Umbilical cord (tissue), 2 donors: Measurements from ENCODE around the gene CT45A8. TPM values are rescaled to one million over a fixed set of nuclear protein-coding genes. Genes with fewer than 3 reads are reported as not detected.
"Not testable (repeated sequence)": the region's sequence is repeated elsewhere in the genome, so short reads cannot be mapped to it uniquely, and the experiment has no call there.

Experiments
- DNase-seq: peaks from one replicate; pipeline ENCODE4 v3.0.0-alpha.2; 2015; ENCODE audit warnings: low spot score
- total RNA-seq: library from RNA; depleted of rRNA; stranded (reverse); fragments of >200 nt; gene quantifications from one replicate; pipeline ENCODE4 v1.2.3, GENCODE V29; 2014; ENCODE audit warnings: low replicate concordance; ENCODE audit not compliant: insufficient read depth

The CT45A8 gene, protein sequence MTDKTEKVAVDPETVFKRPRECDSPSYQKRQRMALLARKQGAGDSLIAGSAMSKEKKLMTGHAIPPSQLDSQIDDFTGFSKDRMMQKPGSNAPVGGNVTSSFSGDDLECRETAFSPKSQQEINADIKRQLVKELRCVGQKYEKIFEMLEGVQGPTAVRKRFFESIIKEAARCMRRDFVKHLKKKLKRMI
- not detected for total RNA-seq

GRCh38 chrX:135854438-135854837 lies at the start of gene CT45A8:
TSS of gene CT45A8 (minus strand) at chrX:135854538. CDS start at chrX:135850783, 3,755 bp downstream.
- DNase-seq: not testable (repeated sequence)

- DNase-seq: no peak
These were observed 39.0 kb upstream of the CT45A8 start, which contains the start of the genes CT45A10 and SAGE1 for GRCh38 chrX:135893294-135893817. TSS of gene CT45A10 (minus strand) at chrX:135893444. CDS start at chrX:135885344, 8,100 bp downstream. TSS of gene SAGE1 (plus strand) at chrX:135893716. CDS start at chrX:135896243, 2,527 bp downstream.

DNA sequence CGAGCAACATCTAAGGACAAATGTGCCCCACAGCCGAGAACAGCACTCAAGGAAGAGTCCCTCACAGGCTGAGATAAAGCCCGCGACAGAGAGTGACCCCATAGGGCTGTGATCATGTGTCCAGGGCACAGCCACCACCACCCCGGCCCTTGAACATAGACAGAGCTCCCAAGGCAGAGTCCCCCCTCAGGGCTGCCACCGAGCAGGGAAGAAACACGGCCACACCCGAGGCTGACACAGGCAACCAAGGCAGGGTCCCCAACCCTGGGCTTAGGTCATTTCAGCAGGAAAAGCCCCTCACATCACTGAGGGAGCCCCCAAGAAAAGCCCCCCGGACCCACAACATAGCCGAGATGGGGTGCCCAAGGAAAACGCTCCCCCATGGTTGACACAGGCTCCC lies 38.4 kb upstream of the CT45A8 start:
- no peak for DNase-seq

- no peak for DNase-seq
These were observed 35.8 kb upstream of the CT45A8 start for GRCh38 chrX:135890087-135890585.

GRCh38 chrX:135888976-135889375 lies 34.6 kb upstream of the CT45A8 start:
- not testable (repeated sequence) for DNase-seq

- not testable (repeated sequence) for DNase-seq
These were observed 33.9 kb upstream of the CT45A8 start for GRCh38 chrX:135888230-135888629.

GRCh38 chrX:135882741-135883140 lies 28.4 kb upstream of the CT45A8 start:
- not testable (repeated sequence) for DNase-seq

DNA sequence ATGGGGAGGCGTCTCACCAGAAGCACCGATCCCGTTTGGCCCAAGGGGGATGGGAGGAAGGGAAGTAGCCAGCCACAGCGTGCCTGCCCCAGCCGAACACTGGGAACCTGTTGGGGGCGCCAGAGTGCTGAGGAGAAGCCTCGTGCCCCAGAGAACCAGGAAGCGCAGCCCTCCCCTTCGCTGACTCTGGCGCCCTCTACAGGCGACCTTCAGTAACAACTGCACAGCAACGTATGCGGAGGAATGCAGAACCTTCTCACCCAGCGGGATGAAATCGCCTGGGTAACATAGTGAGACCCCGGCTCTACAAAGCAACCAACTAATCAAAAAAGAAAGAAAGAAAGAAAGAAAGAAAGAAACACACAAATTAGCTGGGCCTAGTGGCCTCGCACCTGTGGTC lies 17.4 kb upstream of the CT45A8 start, which contains the start of gene CT45A9:
Gene CT45A9 (minus strand): TSS at position 101 of the 400 bp plus-strand sequence. CDS start 3,751 bp downstream, outside the sequence.
- DNase-seq: not testable (repeated sequence)

DNA sequence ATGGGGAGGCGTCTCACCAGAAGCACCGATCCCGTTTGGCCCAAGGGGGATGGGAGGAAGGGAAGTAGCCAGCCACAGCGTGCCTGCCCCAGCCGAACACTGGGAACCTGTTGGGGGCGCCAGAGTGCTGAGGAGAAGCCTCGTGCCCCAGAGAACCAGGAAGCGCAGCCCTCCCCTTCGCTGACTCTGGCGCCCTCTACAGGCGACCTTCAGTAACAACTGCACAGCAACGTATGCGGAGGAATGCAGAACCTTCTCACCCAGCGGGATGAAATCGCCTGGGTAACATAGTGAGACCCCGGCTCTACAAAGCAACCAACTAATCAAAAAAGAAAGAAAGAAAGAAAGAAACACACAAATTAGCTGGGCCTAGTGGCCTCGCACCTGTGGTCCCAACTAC lies 17.2 kb downstream of the CT45A8 start, which contains the start of gene CT45A7:
Gene CT45A7 (minus strand): TSS at position 101 of the 400 bp plus-strand sequence. CDS start 3,747 bp downstream, outside the sequence.
- DNase-seq: not testable (repeated sequence)

GRCh38 chrX:135819912-135820311 lies 34.4 kb downstream of the CT45A8 start, which contains the start of gene CT45A2:
TSS of gene CT45A2 (minus strand) at chrX:135820012. CDS start at chrX:135816265, 3,747 bp downstream.
- not testable (repeated sequence) for DNase-seq

DNA sequence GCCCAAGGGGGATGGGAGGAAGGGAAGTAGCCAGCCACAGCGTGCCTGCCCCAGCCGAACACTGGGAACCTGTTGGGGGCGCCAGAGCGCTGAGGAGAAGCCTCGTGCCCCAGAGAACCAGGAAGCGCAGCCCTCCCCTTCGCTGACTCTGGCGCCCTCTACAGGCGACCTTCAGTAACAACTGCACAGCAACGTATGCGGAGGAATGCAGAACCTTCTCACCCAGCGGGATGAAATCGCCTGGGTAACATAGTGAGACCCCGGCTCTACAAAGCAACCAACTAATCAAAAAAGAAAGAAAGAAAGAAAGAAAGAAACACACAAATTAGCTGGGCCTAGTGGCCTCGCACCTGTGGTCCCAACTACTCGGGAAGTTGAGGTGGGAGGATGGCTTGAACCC lies 51.7 kb downstream of the CT45A8 start, which contains the start of gene CT45A6:
Gene CT45A6 (minus strand): TSS at position 101 of the 400 bp plus-strand sequence. CDS start 3,794 bp downstream, outside the sequence.
- not testable (repeated sequence) for DNase-seq

Other genes starting within 250 kb of the CT45A8 start
- not detected for gene CT45A1, start 140.9 kb downstream of the CT45A8 start, total RNA-seq
- 0.72 TPM for gene CT45A3, start 86.3 kb downstream of the CT45A8 start, total RNA-seq
- gene CT45A5, start 69.0 kb downstream of the CT45A8 start, total RNA-seq: 0.72 TPM
- not detected for gene CT45A6, start 51.8 kb downstream of the CT45A8 start, total RNA-seq
- not detected for gene CT45A2, start 34.5 kb downstream of the CT45A8 start, total RNA-seq
- not detected for gene CT45A7, start 17.3 kb downstream of the CT45A8 start, total RNA-seq
- gene CT45A9, start 17.3 kb upstream of the CT45A8 start, total RNA-seq: not detected
- not detected for gene CT45A10, start 38.9 kb upstream of the CT45A8 start, total RNA-seq
- gene SAGE1, start 39.2 kb upstream of the CT45A8 start, total RNA-seq: not detected
- gene MMGT1, start 119.5 kb upstream of the CT45A8 start, total RNA-seq: 9.1 TPM
- gene SLC9A6, start 130.9 kb upstream of the CT45A8 start, total RNA-seq: 14.0 TPM